HepG2 (cell line): ENCODE measurements around the gene ZDHHC21. TPM values are rescaled to one million over a fixed set of nuclear protein-coding genes. Genes with fewer than 3 reads are reported as not detected.

ENCODE experiments used
- FOXP1 ChIP-seq, 2 experiments: fragments of 450-650 bp in 1 of 2; IDR thresholded peaks; 2 replicates each; pipeline ENCODE4 v1.6.1; 2017 to 2018; ENCODE audit warnings: antibody characterized with exemption in 1 of 2
- ISL2 ChIP-seq: sonication (generic); formaldehyde crosslinking; IDR thresholded peaks from 2 replicates; pipeline ENCODE4 v1.5.0; 2020; ENCODE audit warnings: missing genetic modification reagents
- NCOA1 ChIP-seq: sonication (generic); formaldehyde crosslinking; IDR thresholded peaks from 2 replicates; pipeline ENCODE4 v1.9.0; 2021; ENCODE audit warnings: missing genetic modification reagents
- NONO ChIP-seq, 2 experiments: fragments of 450-650 bp in 1 of 2; sonication (generic) in 1 of 2; formaldehyde crosslinking in 1 of 2; IDR thresholded peaks in 1 of 2; conservative IDR thresholded peaks in 1 of 2; 2 replicates each; pipeline versions ENCODE4 v1.6.1 to v1.8.0; 2017 to 2022; ENCODE audit warnings: mild to moderate bottlenecking in 1 of 2, missing genetic modification reagents in 1 of 2, moderate library complexity in 1 of 2
- NR0B2 ChIP-seq: sonication (generic); formaldehyde crosslinking; IDR thresholded peaks from 2 replicates; pipeline ENCODE4 v1.4.0; 2020; ENCODE audit warnings: mild to moderate bottlenecking, missing genetic modification reagents
- TBX3 ChIP-seq: fragments of 450-650 bp; IDR thresholded peaks from 2 replicates; pipeline ENCODE4 v1.6.1; 2017; ENCODE audit warnings: antibody characterized with exemption, mild to moderate bottlenecking, inconsistent platforms, borderline replicate concordance
- ZNF547 ChIP-seq: sonication (generic); formaldehyde crosslinking; IDR thresholded peaks from 2 replicates; pipeline ENCODE4 v1.5.1; 2020; ENCODE audit warnings: mild to moderate bottlenecking, missing genetic modification reagents
- ZNF639 ChIP-seq: conservative IDR thresholded peaks from 2 replicates; pipeline ENCODE4 v1.6.1; 2018; ENCODE audit warnings: missing genetic modification reagents
- ZNF710 ChIP-seq: sonication (generic); formaldehyde crosslinking; IDR thresholded peaks from 2 replicates; pipeline ENCODE4 v1.5.0; 2020; ENCODE audit warnings: mild to moderate bottlenecking, missing genetic modification reagents, borderline replicate concordance
- polyA plus RNA-seq, 8 experiments: library from polyadenylated mRNA; depleted of rRNA in 3 of 8; stranded (reverse) in 7 of 8; unstranded in 1 of 8; fragments of >200 nt; fragmentation: Illumina TruSeq in 4 of 8; extraction: Trizol in 4 of 8; gene quantifications; 2 replicates each; pipeline versions ENCODE4 v1.2.1 to v1.2.3, GENCODE V29; 2011 to 2016; ENCODE audit warnings: low read depth in 4 of 8, missing spikeins in 1 of 8, mixed read lengths in 1 of 8; ENCODE audit not compliant: insufficient read depth in 1 of 8
- total RNA-seq, 5 experiments: library from RNA; depleted of rRNA; stranded (reverse); fragments of >200 nt; fragmentation: Illumina TruSeq; extraction: Trizol; gene quantifications; 2 replicates each; pipeline ENCODE4 v1.2.3, GENCODE V29; 2016; ENCODE audit warnings: low read depth in 1 of 5
- TF ChIP-seq, protein P1 (sequence below): sonication (generic); formaldehyde crosslinking; conservative IDR thresholded peaks from 2 replicates; pipeline ENCODE4 v1.8.0; 2022; ENCODE audit warnings: mild to moderate bottlenecking, moderate library complexity, missing genetic modification reagents
- TF ChIP-seq, protein P2 (sequence below): sonication (generic); formaldehyde crosslinking; conservative IDR thresholded peaks from 2 replicates; pipeline ENCODE4 v1.4.0; 2020; ENCODE audit warnings: mild to moderate bottlenecking, missing genetic modification reagents, moderate library complexity

The ZDHHC21 gene
- total and polyA plus RNA-seq, 2 of the 13 experiments (the other 11 are each of a cell fraction or from before 2014, with no cell fraction given) = 2.4 to 3.7 TPM

- TF ChIP-seq ZNF710 (CRISPR knock-in tag) (no peak), NONO (IDR thresholded peaks at IDR 0.05) (no peak), NONO (CRISPR knock-in tag; conservative IDR thresholded peaks at IDR 0.05) (no peak), TBX3 (no peak), ZNF639 (no peak), ISL2 (no peak), FOXP1 (IDR thresholded peaks at IDR 0.05) (no peak), FOXP1 (CRISPR knock-in tag; IDR thresholded peaks at IDR 0.05) (no peak), NR0B2 (CRISPR knock-in tag) (no peak), ZNF547 (no peak), NCOA1 (no peak)
- TF ChIP-seq, protein P1, sequence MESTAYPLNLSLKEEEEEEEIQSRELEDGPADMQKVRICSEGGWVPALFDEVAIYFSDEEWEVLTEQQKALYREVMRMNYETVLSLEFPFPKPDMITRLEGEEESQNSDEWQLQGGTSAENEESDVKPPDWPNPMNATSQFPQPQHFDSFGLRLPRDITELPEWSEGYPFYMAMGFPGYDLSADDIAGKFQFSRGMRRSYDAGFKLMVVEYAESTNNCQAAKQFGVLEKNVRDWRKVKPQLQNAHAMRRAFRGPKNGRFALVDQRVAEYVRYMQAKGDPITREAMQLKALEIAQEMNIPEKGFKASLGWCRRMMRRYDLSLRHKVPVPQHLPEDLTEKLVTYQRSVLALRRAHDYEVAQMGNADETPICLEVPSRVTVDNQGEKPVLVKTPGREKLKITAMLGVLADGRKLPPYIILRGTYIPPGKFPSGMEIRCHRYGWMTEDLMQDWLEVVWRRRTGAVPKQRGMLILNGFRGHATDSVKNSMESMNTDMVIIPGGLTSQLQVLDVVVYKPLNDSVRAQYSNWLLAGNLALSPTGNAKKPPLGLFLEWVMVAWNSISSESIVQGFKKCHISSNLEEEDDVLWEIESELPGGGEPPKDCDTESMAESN = no peak
- TF ChIP-seq, protein P2, sequence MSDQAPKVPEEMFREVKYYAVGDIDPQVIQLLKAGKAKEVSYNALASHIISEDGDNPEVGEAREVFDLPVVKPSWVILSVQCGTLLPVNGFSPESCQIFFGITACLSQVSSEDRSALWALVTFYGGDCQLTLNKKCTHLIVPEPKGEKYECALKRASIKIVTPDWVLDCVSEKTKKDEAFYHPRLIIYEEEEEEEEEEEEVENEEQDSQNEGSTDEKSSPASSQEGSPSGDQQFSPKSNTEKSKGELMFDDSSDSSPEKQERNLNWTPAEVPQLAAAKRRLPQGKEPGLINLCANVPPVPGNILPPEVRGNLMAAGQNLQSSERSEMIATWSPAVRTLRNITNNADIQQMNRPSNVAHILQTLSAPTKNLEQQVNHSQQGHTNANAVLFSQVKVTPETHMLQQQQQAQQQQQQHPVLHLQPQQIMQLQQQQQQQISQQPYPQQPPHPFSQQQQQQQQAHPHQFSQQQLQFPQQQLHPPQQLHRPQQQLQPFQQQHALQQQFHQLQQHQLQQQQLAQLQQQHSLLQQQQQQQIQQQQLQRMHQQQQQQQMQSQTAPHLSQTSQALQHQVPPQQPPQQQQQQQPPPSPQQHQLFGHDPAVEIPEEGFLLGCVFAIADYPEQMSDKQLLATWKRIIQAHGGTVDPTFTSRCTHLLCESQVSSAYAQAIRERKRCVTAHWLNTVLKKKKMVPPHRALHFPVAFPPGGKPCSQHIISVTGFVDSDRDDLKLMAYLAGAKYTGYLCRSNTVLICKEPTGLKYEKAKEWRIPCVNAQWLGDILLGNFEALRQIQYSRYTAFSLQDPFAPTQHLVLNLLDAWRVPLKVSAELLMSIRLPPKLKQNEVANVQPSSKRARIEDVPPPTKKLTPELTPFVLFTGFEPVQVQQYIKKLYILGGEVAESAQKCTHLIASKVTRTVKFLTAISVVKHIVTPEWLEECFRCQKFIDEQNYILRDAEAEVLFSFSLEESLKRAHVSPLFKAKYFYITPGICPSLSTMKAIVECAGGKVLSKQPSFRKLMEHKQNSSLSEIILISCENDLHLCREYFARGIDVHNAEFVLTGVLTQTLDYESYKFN (CRISPR knock-in tag) = no peak
Measured at GRCh38 chr9:14687042-14687719, 6.1 kb downstream of the ZDHHC21 start (continued).
